Pancreas (tissue), 10 donors: ENCODE results near the gene ST7. TPM values are rescaled to one million over a fixed set of nuclear protein-coding genes. Genes with fewer than 3 reads are reported as not detected.

Experiments used
- ATAC-seq, 4 donors: fragments of 200-7000 bp; cut with Tn5 transposase; one replicate each; pipeline versions ENCODE4 v1.8.0 to v1.9.1; 2020; ENCODE audit warnings: mild to moderate bottlenecking in 4 of 4, moderate library complexity in 4 of 4
- DNase-seq, 6 donors: peaks; one replicate each; pipeline ENCODE4 v3.0.0-alpha.2; 2020
- FAIRE-seq: peaks from 2 replicates; lab custom pipeline; 2012; peaks lifted over from hg19 to GRCh38; lab: Jason Lieb, UNC
- H3K27ac ChIP-seq, 4 donors: fragments of 200-600 bp; sonication (generic); 1 replicate in 3 of 4; 2 replicates in 1 of 4; pipeline versions ENCODE4 v1.5.0 to v1.8.0; 2020
- H3K27me3 ChIP-seq, 4 donors: fragments of 200-600 bp; one replicate each; pipeline ENCODE4 v1.8.0; 2021
- H3K36me3 ChIP-seq, 3 donors: fragments of 200-600 bp; sonication (generic) in 1 of 3; one replicate each; pipeline versions ENCODE4 v1.5.0 to v1.8.0; 2020 to 2021
- H3K4me1 ChIP-seq, 3 donors: fragments of 200-600 bp; one replicate each; pipeline ENCODE4 v1.8.0; 2021
- H3K4me3 ChIP-seq, 4 donors: fragments of 200-600 bp; sonication (generic) in 2 of 4; one replicate each; pipeline versions ENCODE4 v1.5.0 to v1.8.0; 2020 to 2021
- H3K9me3 ChIP-seq, 4 donors: fragments of 200-600 bp; one replicate each; pipeline ENCODE4 v1.8.0; 2021
- CTCF ChIP-seq, 4 donors: fragments of 200-600 bp; sonication (generic) in 3 of 4; IDR thresholded peaks; one replicate each; pipeline versions ENCODE4 v1.5.0 to v1.8.0; 2021; ENCODE audit warnings: antibody characterized with exemption in 4 of 4
- WGBS, 2 donors: extraction: QIAGEN DNeasy Blood & Tissue Kit; methylation state at CpG; one replicate each; pipeline ENCODE4 v1.1.7; 2013; 5-methylcytosine and 5-hydroxymethylcytosine counted together
- intact Hi-C, 3 donors: fragments of 100-400 bp; cut with DNase I; formaldehyde crosslinking; loops; one replicate each; pipeline versions ENCODE4 v1.11.1 to v1.14.2; 2022
- polyA plus RNA-seq, 2 donors: library from polyadenylated mRNA; stranded (reverse); fragments of 200-250 nt; gene quantifications; one replicate each; pipeline ENCODE4 v1.2.3, GENCODE V29; 2013
- total RNA-seq, 6 donors: library from RNA; stranded (reverse); fragmentation: NEBNext Ultra II Directional in 4 of 6; extraction: Animal tissue kit (Norgen Biotek cat#: 25700) in 4 of 6; gene quantifications; one replicate each; pipeline versions ENCODE4 v1.2.1 to v1.2.4, GENCODE V29; 2021 to 2023
- donor health status: healthy with polysubstance abuse.
- donor health status: DM: no; HTN: no; CAD: no; lungs with moderate emphysema.
- donor health status: DM: no; HTN: no; CAD: no.
- donor health status: control.
- donor health status: control.
- donor health status: Bipolar disorder and iron deficiency.
- donor health status: DM: yes; HTN: yes; CAD: no.
- donor health status: DM: no; HTN: no; CAD: no.
- donor health status: DM: no; HTN: no; CAD: no.
- donor health status: DM: yes; HTN: yes; CAD: no.

Gene ST7
- total and polyA plus RNA-seq, 8 donors, result 8.2 to 20.2 (median 17.1) TPM

- Histone ChIP-seq H3K27ac (no peak overlapping the region), H3K4me3 (no peak overlapping the region), H3K27me3 (no peaks in the 10 kb centered on the region), H3K9me3 (no peaks in the 10 kb centered on the region), H3K4me1 (peaks cover 0 to 23% (median 8%) of the 10 kb centered on the region in 3 donors), H3K36me3 (no peaks in the 10 kb centered on the region)
- DNase-seq, result no peak
- FAIRE-seq, result no peak
- 78 to 86% methylated on average over 2 of the region's 2 CpGs for WGBS, 2 donors
- intact Hi-C loops, result no loop called here
- TF ChIP-seq CTCF (IDR thresholded peaks at IDR 0.05), result no peak
- no peak for ATAC-seq
Measured at GRCh38 chr7:117019287-117019686, 66.0 kb downstream of the ST7 start.

- H3K36me3 ChIP-seq, result no peaks in the 10 kb centered on the region
- no peaks in the 10 kb centered on the region for H3K9me3 ChIP-seq
- intact Hi-C loops, result no loop called here
- no peaks in the 10 kb centered on the region for H3K27me3 ChIP-seq
- no peak overlapping the region for H3K27ac ChIP-seq
- peaks cover 0 to 17% (median 6%) of the 10 kb centered on the region in 3 donors for H3K4me1 ChIP-seq
- WGBS, 2 donors, result 45 to 54% methylated on average over 18 of the region's 18 CpGs
- ATAC-seq (peak; percentile 84 to 96 (median 92)), DNase-seq (peak in 5 of 6 donors; percentile 28 to 64 (median 37)), FAIRE-seq (no peak)
- no peak for TF ChIP-seq CTCF (IDR thresholded peaks at IDR 0.05)
- peak overlapping the region in 2 of 4 donors; percentile 1 to 6 for H3K4me3 ChIP-seq
Measured at GRCh38 chr7:117019786-117020590, 66.7 kb downstream of the ST7 start.

GRCh38 chr7:117020591-117020973 is 67.3 kb downstream of the ST7 start:
- WGBS, 2 donors, result 61 to 66% methylated on average over 1 of the region's 1 CpG
- Histone ChIP-seq H3K9me3 (no peaks in the 10 kb centered on the region), H3K4me3 (peak overlapping the region in 2 of 4 donors; percentile 1 to 6), H3K27me3 (no peaks in the 10 kb centered on the region), H3K36me3 (no peaks in the 10 kb centered on the region), H3K27ac (no peak overlapping the region), H3K4me1 (peaks cover 1 to 20% (median 7%) of the 10 kb centered on the region in 3 donors)
- DNase-seq (no peak), ATAC-seq (peak in 3 of 4 donors; percentile 14 to 21 (median 19)), FAIRE-seq (no peak)
- TF ChIP-seq CTCF (IDR thresholded peaks at IDR 0.05), result no peak
- intact Hi-C loops, result no loop called here

GRCh38 chr7:117021366-117021765 is 68.1 kb downstream of the ST7 start:
- no peaks in the 10 kb centered on the region for H3K9me3 ChIP-seq
- H3K4me3 ChIP-seq, result no peak overlapping the region
- FAIRE-seq, result no peak
- no peaks in the 10 kb centered on the region for H3K27me3 ChIP-seq
- intact Hi-C loops, result no loop called here
- WGBS, 2 donors, result 19 to 22% methylated on average over 2 of the region's 2 CpGs
- peaks cover 6 to 27% (median 15%) of the 10 kb centered on the region in 3 donors for H3K4me1 ChIP-seq
- TF ChIP-seq CTCF (IDR thresholded peaks at IDR 0.05), result no peak
- DNase-seq, result no peak
- no peak for ATAC-seq
- H3K36me3 ChIP-seq, result no peaks in the 10 kb centered on the region
- no peak overlapping the region for H3K27ac ChIP-seq

GRCh38 chr7:117021986-117022385 is 68.7 kb downstream of the ST7 start:
- intact Hi-C loops, result no loop called here
- H3K4me1 ChIP-seq, result peaks cover 6 to 27% (median 15%) of the 10 kb centered on the region in 3 donors
- no peaks in the 10 kb centered on the region for H3K36me3 ChIP-seq
- 90 to 92% methylated on average over 5 of the region's 5 CpGs for WGBS, 2 donors
- FAIRE-seq (no peak), DNase-seq (no peak), ATAC-seq (no peak)
- no peak overlapping the region for H3K4me3 ChIP-seq
- TF ChIP-seq CTCF (IDR thresholded peaks at IDR 0.05), result no peak
- no peak overlapping the region for H3K27ac ChIP-seq
- no peaks in the 10 kb centered on the region for H3K27me3 ChIP-seq
- no peaks in the 10 kb centered on the region for H3K9me3 ChIP-seq
